Endodermal cell (in vitro differentiated cells): ENCODE data around the gene BMP7. TPM values are rescaled to one million over a fixed set of nuclear protein-coding genes. Genes with fewer than 3 reads are reported as not detected.

Source experiments
- DNase-seq: peaks from one replicate; pipeline ENCODE4 v3.0.0-alpha.2; 2017
- H3K27ac ChIP-seq: 2 replicates; pipeline ENCODE4 v1.5.1; 2013; ENCODE audit warnings: mild to moderate bottlenecking, low read depth, low read length, moderate library complexity
- H3K27me3 ChIP-seq: 2 replicates; pipeline ENCODE4 v1.6.1; 2013; ENCODE audit warnings: mild to moderate bottlenecking, low read length, moderate library complexity; ENCODE audit not compliant: insufficient read depth, control insufficient read depth, poor library complexity, severe bottlenecking
- H3K36me3 ChIP-seq: 2 replicates; pipeline ENCODE4 v1.7.0; 2013; ENCODE audit warnings: mild to moderate bottlenecking, low read length, moderate library complexity; ENCODE audit not compliant: control insufficient read depth, insufficient read depth
- H3K4me1 ChIP-seq: one replicate; pipeline ENCODE4 v1.7.0; 2013; ENCODE audit warnings: low read length; ENCODE audit not compliant: control insufficient read depth, insufficient read depth
- H3K4me3 ChIP-seq: 2 replicates; pipeline ENCODE4 v1.5.1; 2013; ENCODE audit warnings: mild to moderate bottlenecking, low read length, moderate library complexity
- H3K9ac ChIP-seq: 2 replicates; pipeline ENCODE4 v1.6.1; 2013; ENCODE audit warnings: mild to moderate bottlenecking, low read length, moderate library complexity; ENCODE audit not compliant: poor library complexity, severe bottlenecking; ENCODE audit errors: extremely low read depth
- H3K9me3 ChIP-seq: 2 replicates; pipeline ENCODE4 v1.6.1; 2013; ENCODE audit warnings: mild to moderate bottlenecking, low read length, moderate library complexity; ENCODE audit not compliant: control insufficient read depth
- H3K27ac Mint-ChIP-seq: 2 replicates; pipeline ENCODE4 v1.8.0; 2020; ENCODE audit warnings: mixed read lengths
- H3K27me3 Mint-ChIP-seq: 2 replicates; pipeline ENCODE4 v1.8.0; 2021; ENCODE audit warnings: mild to moderate bottlenecking, mixed read lengths; ENCODE audit not compliant: insufficient read depth
- H3K36me3 Mint-ChIP-seq: 2 replicates; pipeline ENCODE4 v1.8.0; 2020; ENCODE audit warnings: low read depth, mixed read lengths
- H3K4me1 Mint-ChIP-seq: 2 replicates; pipeline ENCODE4 v1.8.0; 2020; ENCODE audit warnings: mixed read lengths
- H3K4me3 Mint-ChIP-seq: 2 replicates; pipeline ENCODE4 v1.8.0; 2020; ENCODE audit warnings: mild to moderate bottlenecking, moderate library complexity, mixed read lengths
- H3K9me3 Mint-ChIP-seq: 2 replicates; pipeline ENCODE4 v1.8.0; 2020; ENCODE audit warnings: mild to moderate bottlenecking, mixed read lengths
- WGBS, 2 experiments: methylation state at CpG; one replicate each; pipeline versions ENCODE4 v1.1.5 to v1.1.7; 2013; ENCODE audit warnings: missing lambda C conversion rate in 2 of 2, mixed read lengths in 1 of 2; ENCODE audit not compliant: insufficient coverage in 1 of 2, insufficient read length in 1 of 2; 5-methylcytosine and 5-hydroxymethylcytosine counted together
- total RNA-seq, 2 donors: library from RNA; stranded (reverse); fragmentation: NEBNext Ultra II Directional in 1 of 2; extraction: Animal tissue kit (Norgen Biotek cat#: 25700) in 1 of 2; gene quantifications; 2 replicates in 1 of 2; 3 replicates in 1 of 2; pipeline ENCODE4 v1.2.1, GENCODE V29; 2021
- TF ChIP-seq, protein P1 (sequence below): fragments of 200-600 bp; sonication (generic); conservative IDR thresholded peaks from 2 replicates; pipeline ENCODE4 v1.5.0; 2021; ENCODE audit warnings: antibody characterized with exemption, mild to moderate bottlenecking

The BMP7 gene
- total RNA-seq, 2 donors from 2014 or later = 45.6 to 49.6 TPM

DNA sequence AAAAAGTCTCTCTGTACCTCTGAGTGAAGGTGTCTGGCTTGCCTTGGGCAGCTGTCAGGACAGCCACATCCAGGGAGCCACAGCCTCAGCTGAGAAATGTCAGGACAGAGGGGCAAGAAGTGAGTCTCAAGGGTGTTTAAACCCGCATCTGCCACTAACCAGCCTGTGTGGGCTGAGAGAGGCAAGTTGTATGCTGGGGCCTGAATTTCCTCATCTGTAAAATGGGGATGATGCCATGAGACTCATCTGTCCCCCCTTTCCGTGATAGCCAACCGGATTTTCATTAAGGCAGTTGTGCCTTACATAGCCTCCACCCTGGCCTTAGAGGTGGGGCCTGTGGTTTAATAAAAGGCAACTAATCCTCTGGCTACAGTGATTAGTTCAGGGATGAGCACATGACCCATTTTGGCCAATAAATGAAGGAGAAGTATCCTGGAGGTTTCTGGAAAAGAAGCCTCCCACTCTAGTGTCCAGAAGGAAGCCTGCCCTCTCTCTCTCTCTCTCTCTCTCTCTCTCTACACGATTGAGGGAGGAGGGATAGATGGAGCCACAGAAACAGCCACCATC, 79.3 kb downstream of the BMP7 start:
- no peaks in the 10 kb centered on the region for H3K27me3 Mint-ChIP-seq
- H3K9me3 Mint-ChIP-seq = peaks cover 9% of the 10 kb centered on the region

DNA sequence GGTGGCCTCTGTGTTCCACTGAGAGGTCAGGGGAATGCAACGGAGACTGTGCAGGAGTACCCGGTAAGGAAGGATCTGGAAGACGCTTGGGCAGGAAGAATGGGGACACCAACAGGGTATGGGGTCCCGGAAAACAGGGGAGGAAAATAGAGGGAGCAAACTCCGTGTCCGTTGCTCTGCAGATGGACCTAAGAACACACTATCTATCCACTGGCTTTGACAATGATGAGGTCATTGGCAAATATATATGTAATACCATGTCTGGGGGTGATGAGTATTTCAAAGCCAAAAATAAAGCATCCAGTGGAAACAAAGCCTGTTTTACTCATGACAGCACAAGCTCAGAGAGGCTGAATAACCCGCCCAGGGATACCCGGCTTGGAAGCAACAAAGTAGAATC, 80.2 kb downstream of the BMP7 start:
- TF ChIP-seq, protein P1, sequence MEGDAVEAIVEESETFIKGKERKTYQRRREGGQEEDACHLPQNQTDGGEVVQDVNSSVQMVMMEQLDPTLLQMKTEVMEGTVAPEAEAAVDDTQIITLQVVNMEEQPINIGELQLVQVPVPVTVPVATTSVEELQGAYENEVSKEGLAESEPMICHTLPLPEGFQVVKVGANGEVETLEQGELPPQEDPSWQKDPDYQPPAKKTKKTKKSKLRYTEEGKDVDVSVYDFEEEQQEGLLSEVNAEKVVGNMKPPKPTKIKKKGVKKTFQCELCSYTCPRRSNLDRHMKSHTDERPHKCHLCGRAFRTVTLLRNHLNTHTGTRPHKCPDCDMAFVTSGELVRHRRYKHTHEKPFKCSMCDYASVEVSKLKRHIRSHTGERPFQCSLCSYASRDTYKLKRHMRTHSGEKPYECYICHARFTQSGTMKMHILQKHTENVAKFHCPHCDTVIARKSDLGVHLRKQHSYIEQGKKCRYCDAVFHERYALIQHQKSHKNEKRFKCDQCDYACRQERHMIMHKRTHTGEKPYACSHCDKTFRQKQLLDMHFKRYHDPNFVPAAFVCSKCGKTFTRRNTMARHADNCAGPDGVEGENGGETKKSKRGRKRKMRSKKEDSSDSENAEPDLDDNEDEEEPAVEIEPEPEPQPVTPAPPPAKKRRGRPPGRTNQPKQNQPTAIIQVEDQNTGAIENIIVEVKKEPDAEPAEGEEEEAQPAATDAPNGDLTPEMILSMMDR = no peak
- DNase-seq = no peak
- Histone ChIP-seq H3K27me3 (no peaks in the 10 kb centered on the region), H3K9me3 (peaks cover 5% of the 10 kb centered on the region), H3K36me3 (peaks cover 6% of the 10 kb centered on the region), H3K4me1 (no peaks in the 10 kb centered on the region), H3K9ac (no peak overlapping the region), H3K4me3 (no peak overlapping the region), H3K27ac (no peak overlapping the region)
- H3K36me3 Mint-ChIP-seq = peaks cover 34% of the 10 kb centered on the region
- H3K27me3 Mint-ChIP-seq = no peaks in the 10 kb centered on the region
- H3K9me3 Mint-ChIP-seq = peaks cover 9% of the 10 kb centered on the region
- WGBS, 2 experiments = 91 to 99% methylated on average over 8 of the region's 8 CpGs
- no peaks in the 10 kb centered on the region for H3K4me1 Mint-ChIP-seq
- H3K27ac Mint-ChIP-seq = no peak overlapping the region
- H3K4me3 Mint-ChIP-seq = no peak overlapping the region

More for the DNA sequence above, 79.3 kb downstream of the BMP7 start:
- no peak overlapping the region for H3K9ac ChIP-seq
- H3K4me3 ChIP-seq = no peak overlapping the region
- no peaks in the 10 kb centered on the region for H3K4me1 Mint-ChIP-seq
- H3K9me3 ChIP-seq = peaks cover 5% of the 10 kb centered on the region
- H3K4me3 Mint-ChIP-seq = no peak overlapping the region
- no peak for DNase-seq
- 93 to 100% methylated on average over 3 of the region's 4 CpGs for WGBS, 2 experiments
- H3K27me3 ChIP-seq = no peaks in the 10 kb centered on the region
- H3K36me3 Mint-ChIP-seq = peaks cover 30% of the 10 kb centered on the region
- no peak overlapping the region for H3K27ac Mint-ChIP-seq
- H3K27ac ChIP-seq = no peak overlapping the region
- H3K4me1 ChIP-seq = no peaks in the 10 kb centered on the region
- TF ChIP-seq, protein P1 = no peak
- H3K36me3 ChIP-seq = peaks cover 6% of the 10 kb centered on the region

DNA sequence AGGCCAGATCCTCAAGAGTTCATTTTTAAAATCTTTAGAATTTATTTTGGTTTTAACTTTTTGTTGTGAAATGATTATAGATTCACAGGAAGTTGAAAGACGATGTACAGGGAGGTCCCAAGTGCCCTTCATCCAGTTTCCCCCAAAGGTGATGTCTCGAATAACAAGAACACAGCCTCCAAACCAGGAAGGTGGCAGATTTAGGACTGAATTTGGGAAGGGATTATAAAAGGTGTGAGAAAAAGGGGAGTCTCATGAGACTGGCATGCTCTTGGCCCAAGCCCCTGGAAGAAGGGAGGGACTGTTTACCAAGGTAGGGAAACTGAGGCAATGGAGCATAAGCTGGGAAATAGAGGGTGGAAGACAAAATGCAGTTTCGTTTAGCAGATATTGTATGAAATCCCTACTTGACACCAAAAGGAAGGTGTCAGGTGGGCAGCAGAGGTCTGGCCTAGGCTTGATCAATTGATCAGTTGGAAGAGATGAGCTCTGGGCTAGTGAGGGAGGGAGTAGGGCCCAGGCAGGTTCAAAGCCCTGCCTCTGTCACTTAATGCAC, 81.2 kb downstream of the BMP7 start:
- peaks cover 9% of the 10 kb centered on the region for H3K9me3 Mint-ChIP-seq
- TF ChIP-seq, protein P1 = no peak
- no peak overlapping the region for H3K27ac Mint-ChIP-seq

More for the DNA sequence above, 81.2 kb downstream of the BMP7 start:
- Mint-ChIP-seq H3K36me3 (peaks cover 30% of the 10 kb centered on the region), H3K4me3 (no peak overlapping the region), H3K4me1 (no peaks in the 10 kb centered on the region), H3K27me3 (no peaks in the 10 kb centered on the region)
- Histone ChIP-seq H3K36me3 (peaks cover 6% of the 10 kb centered on the region), H3K9me3 (peaks cover 5% of the 10 kb centered on the region), H3K27ac (no peak overlapping the region), H3K27me3 (no peaks in the 10 kb centered on the region), H3K9ac (no peak overlapping the region), H3K4me3 (no peak overlapping the region), H3K4me1 (no peaks in the 10 kb centered on the region)
- 89 to 93% methylated on average over 3 of the region's 3 CpGs for WGBS, 2 experiments
- DNase-seq = no peak
